K562 (cell line): ENCODE data around the gene C2orf42. TPM values are rescaled to one million over a fixed set of nuclear protein-coding genes. Genes with fewer than 3 reads are reported as not detected.

Experiments
- CHD4 ChIP-seq: fragments of 200-600 bp; sonication (generic); IDR thresholded peaks from 3 replicates; pipeline ENCODE4 v1.6.1; 2012; ENCODE audit warnings: low read depth, mild to moderate bottlenecking, mixed read lengths, low read length, inconsistent platforms; ENCODE audit not compliant: insufficient read depth, insufficient replicate concordance, poor library complexity, severe bottlenecking
- ERF ChIP-seq: fragments of 450-650 bp; formaldehyde crosslinking; IDR thresholded peaks from 2 replicates; pipeline ENCODE4 v1.4.0; 2020; ENCODE audit warnings: mild to moderate bottlenecking, mixed read lengths
- FOXA3 ChIP-seq, 2 experiments: fragments of 450-650 bp in 1 of 2; sonication (generic) in 1 of 2; formaldehyde crosslinking; IDR thresholded peaks in 1 of 2; conservative IDR thresholded peaks in 1 of 2; 2 replicates each; pipeline versions ENCODE4 v1.4.0 to v1.8.0; 2020 to 2022; ENCODE audit warnings: mild to moderate bottlenecking in 2 of 2, missing genetic modification reagents in 1 of 2
- HBP1 ChIP-seq: fragments of 450-650 bp; formaldehyde crosslinking; IDR thresholded peaks from 2 replicates; pipeline ENCODE4 v1.4.0; 2022; ENCODE audit warnings: missing genetic modification characterization
- HNRNPH1 ChIP-seq: fragments of 200-400 bp; formaldehyde crosslinking; optimal IDR thresholded peaks from 2 replicates; pipeline ENCODE3; 2017; ENCODE audit warnings: low read depth, mild to moderate bottlenecking, low read length, moderate library complexity
- HOXB6 ChIP-seq: fragments of 250-450 bp; sonication (Bioruptor Pico); IDR thresholded peaks from 2 replicates; pipeline ENCODE4 v1.5.1; 2022; ENCODE audit warnings: mild to moderate bottlenecking, borderline replicate concordance
- KLF6 ChIP-seq: fragments of 250-450 bp; sonication (Bioruptor Pico); IDR thresholded peaks from 2 replicates; pipeline ENCODE4 v1.4.0; 2020; ENCODE audit warnings: mild to moderate bottlenecking, moderate library complexity, borderline replicate concordance
- PHF21A ChIP-seq: fragments of 450-650 bp; IDR thresholded peaks from 2 replicates; pipeline ENCODE4 v1.6.1; 2017; ENCODE audit warnings: low read depth, borderline replicate concordance
- PML ChIP-seq: IDR thresholded peaks from 2 replicates; pipeline ENCODE4 v1.6.1; 2012; ENCODE audit warnings: low read length, inconsistent platforms
- SMARCE1 ChIP-seq: fragments of 450-650 bp; IDR thresholded peaks from 2 replicates; pipeline ENCODE4 v1.7.1; 2016; ENCODE audit warnings: mild to moderate bottlenecking
- SMC3 ChIP-seq: conservative IDR thresholded peaks from 2 replicates; pipeline ENCODE4 v1.6.1; 2011; ENCODE audit warnings: low read depth, low read length, improper control_type of control experiment; ENCODE audit not compliant: insufficient read depth
- ZKSCAN8 ChIP-seq: fragments of 200-800 bp; sonication (Bioruptor generic); IDR thresholded peaks from 2 replicates; pipeline ENCODE4 v1.6.1; 2016; ENCODE audit warnings: missing genetic modification characterization, missing compliant biosample characterization
- ZNF232 ChIP-seq: sonication (generic); formaldehyde crosslinking; IDR thresholded peaks from 2 replicates; pipeline ENCODE4 v1.8.0; 2022; ENCODE audit warnings: mild to moderate bottlenecking, missing genetic modification reagents
- ZNF318 ChIP-seq, 2 experiments: fragments of 450-650 bp; IDR thresholded peaks; 2 replicates each; pipeline ENCODE4 v1.6.1; 2016; ENCODE audit warnings: mild to moderate bottlenecking in 2 of 2, borderline replicate concordance in 1 of 2, low read depth in 1 of 2, moderate library complexity in 1 of 2
- ZNF639 ChIP-seq, 2 experiments: fragments of 200-800 bp in 1 of 2; sonication (Bioruptor generic) in 1 of 2; sonication (generic) in 1 of 2; formaldehyde crosslinking in 1 of 2; IDR thresholded peaks in 1 of 2; conservative IDR thresholded peaks in 1 of 2; 2 replicates each; pipeline versions ENCODE4 v1.5.0 to v1.6.1; 2016 to 2020; ENCODE audit warnings: missing compliant biosample characterization in 1 of 2, missing genetic modification characterization in 1 of 2, missing genetic modification reagents in 1 of 2
- polyA plus RNA-seq, 8 experiments: library from polyadenylated mRNA; depleted of rRNA in 4 of 8; stranded (reverse) in 5 of 8; unstranded in 3 of 8; fragments of >200 nt; fragmentation: Nextera tagmentation in 2 of 8; fragmentation: Illumina TruSeq in 1 of 8; extraction: Ambion mirVana in 2 of 8; extraction: Trizol in 1 of 8; gene quantifications; 2 replicates each; pipeline versions ENCODE4 v1.2.1 to v1.2.3, GENCODE V29; 2011 to 2014; ENCODE audit warnings: inconsistent platforms in 1 of 8, missing spikeins in 1 of 8
- total RNA-seq, 7 experiments: library from RNA; depleted of rRNA in 6 of 7; stranded (reverse); fragments of >200 nt in 6 of 7; fragmentation: Illumina TruSeq in 2 of 7; extraction: Trizol in 2 of 7; gene quantifications; 2 replicates each; pipeline versions ENCODE4 v1.2.1 to v1.2.3, GENCODE V29; 2011 to 2021; ENCODE audit warnings: low replicate concordance in 1 of 7

The C2orf42 gene
- total and polyA plus RNA-seq, 9 of the 15 experiments (the other 6 are each of a cell fraction or from before 2014, with no cell fraction given) = 4.6 to 10.9 (median 7.5) TPM

- TF ChIP-seq HBP1 (CRISPR knock-in tag) (no peak), CHD4 (no peak), ERF (CRISPR knock-in tag) (no peak), ZNF318 (IDR thresholded peaks at IDR 0.05; ENCODE audit: borderline replicate concordance in 1 of 2, low read depth in 1 of 2) (no peak), HNRNPH1 (no peak), FOXA3 (CRISPR knock-in tag; conservative IDR thresholded peaks at IDR 0.05 in 1 of 2, IDR thresholded peaks at IDR 0.05 in 1 of 2) (no peak), ZKSCAN8 (CRISPR knock-in tag) (no peak), SMARCE1 (no peak), SMC3 (no peak), ZNF639 (CRISPR knock-in tag; conservative IDR thresholded peaks at IDR 0.05 in 1 of 2, IDR thresholded peaks at IDR 0.05 in 1 of 2) (no peak; a peak in 1 of 4 replicates), PHF21A (no peak), ZNF232 (CRISPR knock-in tag) (no peak), KLF6 (CRISPR knock-in tag) (no peak), HOXB6 (no peak), PML (no peak)
These were observed 69.0 kb downstream of the C2orf42 start (continued) for GRCh38 chr2:70121627-70122372.
